Measurements from ENCODE around the gene SPANXN4. TPM values are rescaled to one million over a fixed set of nuclear protein-coding genes. Genes with fewer than 3 reads are reported as not detected.

The SPANXN4 gene
- total RNA-seq, result not detected in 2 replicates

- TF ChIP-seq CTCF (conservative IDR thresholded peaks at IDR 0.05; ENCODE audit: low read depth, low read length), result no peak
- DNase-seq (ENCODE audit: low read depth), result no peak
Measured at GRCh38 chrX:143025628-143026027, at the start of gene SPANXN4. TSS of gene SPANXN4 (plus strand) at chrX:143025928. CDS start at chrX:143026015, 87 bp downstream.

GRCh38 chrX:142977128-142977914, 48.4 kb upstream of the SPANXN4 start:
- no peak for DNase-seq (ENCODE audit: low read depth)
- no peak for TF ChIP-seq CTCF (conservative IDR thresholded peaks at IDR 0.05; ENCODE audit: low read depth, low read length)

More at GRCh38 chrX:143025628-143026027, at the start of gene SPANXN4:
- no peak within 1 kb of the TSS for H3K4me3 ChIP-seq (ENCODE audit: low read depth, low read length)

GRCh38 chrX:142978130-142978684, 47.5 kb upstream of the SPANXN4 start:
- no peak overlapping the region for H3K4me3 ChIP-seq (ENCODE audit: low read depth, low read length)
- TF ChIP-seq CTCF (conservative IDR thresholded peaks at IDR 0.05; ENCODE audit: low read depth, low read length), result no peak
- no peak for DNase-seq (ENCODE audit: low read depth)

More at GRCh38 chrX:142977128-142977914, 48.4 kb upstream of the SPANXN4 start:
- no peak overlapping the region for H3K4me3 ChIP-seq (ENCODE audit: low read depth, low read length)

- no peak overlapping the region for H3K4me3 ChIP-seq (ENCODE audit: low read depth, low read length)
- no peak for DNase-seq (ENCODE audit: low read depth)
Measured at GRCh38 chrX:142982679-142983078, 43.0 kb upstream of the SPANXN4 start.

GRCh38 chrX:142994988-142995387, 30.7 kb upstream of the SPANXN4 start:
- DNase-seq (ENCODE audit: low read depth), result no peak
- TF ChIP-seq CTCF (conservative IDR thresholded peaks at IDR 0.05; ENCODE audit: low read depth, low read length), result no peak
- no peak overlapping the region for H3K4me3 ChIP-seq (ENCODE audit: low read depth, low read length)

More at GRCh38 chrX:142982679-142983078, 43.0 kb upstream of the SPANXN4 start:
- TF ChIP-seq CTCF (conservative IDR thresholded peaks at IDR 0.05; ENCODE audit: low read depth, low read length), result no peak

GRCh38 chrX:142998447-142999198, 27.1 kb upstream of the SPANXN4 start:
- TF ChIP-seq CTCF (conservative IDR thresholded peaks at IDR 0.05; ENCODE audit: low read depth, low read length), result no peak
- DNase-seq (ENCODE audit: low read depth), result no peak
- H3K4me3 ChIP-seq (ENCODE audit: low read depth, low read length), result no peak overlapping the region

Measured in epithelial cell of proximal tubule (primary cell).